K562 (cell line): ENCODE data around the gene TTC31. TPM values are rescaled to one million over a fixed set of nuclear protein-coding genes. Genes with fewer than 3 reads are reported as not detected.

ENCODE experiments used
- ARID1B ChIP-seq: fragments of 450-650 bp; IDR thresholded peaks from 2 replicates; pipeline ENCODE4 v1.6.1; 2016; ENCODE audit warnings: antibody characterized with exemption, mild to moderate bottlenecking, inconsistent platforms
- ETV6 ChIP-seq, 3 experiments: fragments of 150-350 bp in 1 of 3; sonication (generic) in 1 of 3; formaldehyde crosslinking in 1 of 3; IDR thresholded peaks; 2 replicates each; pipeline versions ENCODE4 v1.6.1 to v1.8.0; 2014 to 2022; ENCODE audit warnings: borderline replicate concordance in 2 of 3, low read depth in 2 of 3, antibody characterized with exemption in 1 of 3, low read length in 1 of 3, mild to moderate bottlenecking in 1 of 3, missing genetic modification reagents in 1 of 3
- FOSL1 ChIP-seq: fragments of 200-800 bp; sonication (Bioruptor generic); conservative IDR thresholded peaks from 2 replicates; pipeline ENCODE4 v1.6.1; 2016; ENCODE audit warnings: missing genetic modification characterization, missing compliant biosample characterization
- GATAD2B ChIP-seq: fragments of 450-650 bp; IDR thresholded peaks from 2 replicates; pipeline ENCODE4 v1.6.1; 2017; ENCODE audit warnings: mild to moderate bottlenecking, borderline replicate concordance
- KDM4B ChIP-seq, 2 experiments: fragments of 450-650 bp in 1 of 2; sonication (generic) in 1 of 2; IDR thresholded peaks; 2 replicates each; pipeline ENCODE4 v1.6.1; 2016 to 2017; ENCODE audit warnings: borderline replicate concordance in 2 of 2, antibody characterized with exemption in 1 of 2, low read depth in 1 of 2, mild to moderate bottlenecking in 1 of 2
- MBD1 ChIP-seq: fragments of 250-450 bp; sonication (Bioruptor Pico); IDR thresholded peaks from 2 replicates; pipeline ENCODE4 v1.8.0; 2022; ENCODE audit warnings: inconsistent platforms
- MGA ChIP-seq: fragments of 450-650 bp; IDR thresholded peaks from 2 replicates; pipeline ENCODE4 v1.6.1; 2016; ENCODE audit warnings: mild to moderate bottlenecking, moderate library complexity
- NFE2 ChIP-seq: IDR thresholded peaks from 2 replicates; pipeline ENCODE4 v1.6.1; 2014; ENCODE audit warnings: antibody characterized with exemption, low read depth
- OTX1 ChIP-seq: fragments of 450-650 bp; formaldehyde crosslinking; IDR thresholded peaks from 2 replicates; pipeline ENCODE4 v1.4.0; 2022; ENCODE audit warnings: mild to moderate bottlenecking
- SOX6 ChIP-seq: fragments of 450-650 bp; IDR thresholded peaks from 2 replicates; pipeline ENCODE4 v1.6.1; 2014; ENCODE audit warnings: mild to moderate bottlenecking
- ZC3H8 ChIP-seq: fragments of 450-650 bp; IDR thresholded peaks from 2 replicates; pipeline ENCODE4 v1.6.1; 2017
- polyA plus RNA-seq, 8 experiments: library from polyadenylated mRNA; depleted of rRNA in 4 of 8; stranded (reverse) in 5 of 8; unstranded in 3 of 8; fragments of >200 nt; fragmentation: Nextera tagmentation in 2 of 8; fragmentation: Illumina TruSeq in 1 of 8; extraction: Ambion mirVana in 2 of 8; extraction: Trizol in 1 of 8; gene quantifications; 2 replicates each; pipeline versions ENCODE4 v1.2.1 to v1.2.3, GENCODE V29; 2011 to 2014; ENCODE audit warnings: inconsistent platforms in 1 of 8, missing spikeins in 1 of 8
- total RNA-seq, 7 experiments: library from RNA; depleted of rRNA in 6 of 7; stranded (reverse); fragments of >200 nt in 6 of 7; fragmentation: Illumina TruSeq in 2 of 7; extraction: Trizol in 2 of 7; gene quantifications; 2 replicates each; pipeline versions ENCODE4 v1.2.1 to v1.2.3, GENCODE V29; 2011 to 2021; ENCODE audit warnings: low replicate concordance in 1 of 7

TTC31 gene
- total and polyA plus RNA-seq, 9 of the 15 experiments (the other 6 are each of a cell fraction or from before 2014, with no cell fraction given) = 4.7 to 30.5 (median 15.9) TPM

- TF ChIP-seq MGA = no peak
- TF ChIP-seq ARID1B = peak; percentile 80
- TF ChIP-seq OTX1 (CRISPR knock-in tag) = no peak
- TF ChIP-seq GATAD2B = no peak
- TF ChIP-seq ETV6 (IDR thresholded peaks at IDR 0.05; ENCODE audit: borderline replicate concordance in 1 of 2, low read depth in 2 of 2, low read length in 1 of 2) = 0 out of 4 replicates have a peak, but pooled peaks of 1 of the 2 experiments have one; percentile 14
- TF ChIP-seq ETV6 (CRISPR knock-in tag; IDR thresholded peaks at IDR 0.05; ENCODE audit: borderline replicate concordance) = no peak
- no peak for TF ChIP-seq MBD1 (CRISPR knock-in tag)
- TF ChIP-seq KDM4B (IDR thresholded peaks at IDR 0.05; ENCODE audit: borderline replicate concordance in 2 of 2, low read depth in 1 of 2) = 0 out of 4 replicates have a peak, but pooled peaks of 1 of the 2 experiments have one; percentile 42
- no peak for TF ChIP-seq SOX6
- TF ChIP-seq FOSL1 (tag) = no peak
- no peak for TF ChIP-seq NFE2
- no peak for TF ChIP-seq ZC3H8
Measured at GRCh38 chr2:74502147-74502719, 19.4 kb downstream of the TTC31 start (continued).
